Stimulated activated CD8-positive, alpha-beta memory T cell treated with anti-CD3 and anti-CD28 coated beads, Interleukin-15, amount 100 ng/mL, for 24 hours (primary cell): ENCODE data around the gene SESTD1.
"Not testable (repeated sequence)": the region's sequence is repeated elsewhere in the genome, so short reads cannot be mapped to it uniquely, and the experiment has no call there.

Source experiments
- DNase-seq: peaks from one replicate; pipeline ENCODE4 v3.0.0-alpha.2; 2020; ENCODE audit warnings: low read depth

SESTD1 gene

DNA sequence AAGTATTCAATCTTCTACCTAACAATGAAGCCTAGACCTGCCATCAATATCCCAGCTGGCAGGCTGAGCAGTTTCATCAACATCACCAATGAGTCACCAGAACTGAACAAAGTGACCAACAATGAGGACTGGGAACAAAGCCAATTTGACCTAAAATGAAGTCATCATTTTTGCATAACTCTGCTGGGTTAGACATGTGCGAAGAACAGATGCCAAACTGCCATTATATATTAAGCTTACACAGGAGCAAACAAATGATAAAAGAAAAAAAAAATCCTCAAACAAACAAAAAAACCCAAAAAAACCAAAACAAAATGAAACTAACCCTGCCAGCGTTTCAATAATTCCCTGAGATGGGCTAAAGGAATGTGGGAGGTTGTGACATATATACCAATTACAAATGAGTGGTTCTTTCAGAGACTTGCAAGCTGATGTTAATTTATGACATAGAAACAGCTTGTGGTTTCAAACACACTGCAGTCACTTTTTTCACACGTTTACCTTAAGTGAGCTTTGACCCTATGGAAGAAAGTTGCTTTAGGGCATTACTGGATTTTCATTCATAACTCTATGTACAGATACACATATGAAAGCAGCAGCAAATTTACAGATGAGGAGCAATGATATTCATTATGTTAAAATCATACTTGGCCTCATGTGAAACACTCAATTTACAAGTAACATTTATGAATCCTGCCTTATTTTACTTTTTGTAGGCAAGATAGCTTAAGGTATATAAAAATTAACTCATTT lies 157.8 kb downstream of the SESTD1 start:
- DNase-seq, result no peak

GRCh38 chr2:179106342-179106675 lies 158.3 kb downstream of the SESTD1 start:
- DNase-seq, result no peak

- DNase-seq, result no peak
Observed at GRCh38 chr2:179104736-179105135, 159.9 kb downstream of the SESTD1 start.

DNA sequence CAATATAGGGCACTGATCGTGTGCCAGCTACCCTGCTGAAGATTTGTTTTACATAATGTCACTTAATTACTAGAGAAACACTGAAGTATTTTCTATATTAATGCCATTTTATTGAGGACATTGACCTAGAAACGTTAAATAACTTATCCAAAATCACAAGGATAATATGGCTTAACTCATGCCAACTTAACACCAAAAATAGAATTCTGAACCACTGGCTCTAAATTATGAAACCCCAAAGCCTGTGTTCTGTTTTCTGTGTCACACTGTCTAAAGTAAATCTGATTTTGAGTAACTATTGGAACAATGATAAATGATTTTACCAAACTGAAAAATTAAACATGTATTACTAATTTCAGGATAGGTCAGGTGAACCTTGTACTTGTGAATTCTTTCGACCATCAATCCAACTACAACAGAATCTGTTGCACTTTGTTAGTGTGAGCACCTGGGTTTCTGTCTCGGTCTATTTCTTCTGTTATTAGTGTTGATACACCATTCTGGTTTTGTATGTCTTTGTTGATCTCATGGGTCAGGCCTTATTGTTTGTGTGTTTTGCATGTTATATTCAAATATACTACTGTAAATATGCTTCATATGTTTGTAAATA lies 166.4 kb downstream of the SESTD1 start:
- DNase-seq, result no peak

- DNase-seq, result no peak
Observed at GRCh38 chr2:179097131-179097530, 167.5 kb downstream of the SESTD1 start.

GRCh38 chr2:179096090-179096489 lies 168.5 kb downstream of the SESTD1 start:
- no peak for DNase-seq

- not testable (repeated sequence) for DNase-seq
Observed at GRCh38 chr2:179092912-179093311, 171.7 kb downstream of the SESTD1 start.

- no peak for DNase-seq
Observed at GRCh38 chr2:179082697-179083096, 181.9 kb downstream of the SESTD1 start.

GRCh38 chr2:179081954-179082353 lies 182.7 kb downstream of the SESTD1 start:
- DNase-seq, result no peak

DNA sequence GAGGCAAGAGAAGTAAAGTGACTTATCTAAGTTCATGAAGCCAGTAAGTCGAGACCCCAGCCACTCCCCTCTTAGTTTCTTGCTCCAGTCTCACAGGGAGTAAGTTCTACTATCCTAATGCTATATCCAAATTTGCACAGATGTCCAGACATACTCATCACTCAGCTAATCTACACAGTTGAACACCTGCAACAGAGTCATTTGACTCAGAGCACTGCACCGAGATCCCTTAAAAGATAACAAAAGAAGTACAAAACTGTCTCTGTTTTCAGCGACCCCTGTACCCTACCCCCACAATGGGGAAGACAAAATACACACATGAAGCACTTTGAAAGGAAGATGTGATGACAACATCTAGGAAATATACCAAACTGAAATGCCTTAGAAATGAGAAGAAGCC lies 192.1 kb downstream of the SESTD1 start:
- DNase-seq, result no peak

- no peak for DNase-seq
Observed at GRCh38 chr2:179071810-179072355, 192.7 kb downstream of the SESTD1 start.

GRCh38 chr2:179070895-179071294 lies 193.7 kb downstream of the SESTD1 start:
- no peak for DNase-seq

- no peak for DNase-seq
Observed at GRCh38 chr2:179069685-179070084, 194.9 kb downstream of the SESTD1 start.

DNA sequence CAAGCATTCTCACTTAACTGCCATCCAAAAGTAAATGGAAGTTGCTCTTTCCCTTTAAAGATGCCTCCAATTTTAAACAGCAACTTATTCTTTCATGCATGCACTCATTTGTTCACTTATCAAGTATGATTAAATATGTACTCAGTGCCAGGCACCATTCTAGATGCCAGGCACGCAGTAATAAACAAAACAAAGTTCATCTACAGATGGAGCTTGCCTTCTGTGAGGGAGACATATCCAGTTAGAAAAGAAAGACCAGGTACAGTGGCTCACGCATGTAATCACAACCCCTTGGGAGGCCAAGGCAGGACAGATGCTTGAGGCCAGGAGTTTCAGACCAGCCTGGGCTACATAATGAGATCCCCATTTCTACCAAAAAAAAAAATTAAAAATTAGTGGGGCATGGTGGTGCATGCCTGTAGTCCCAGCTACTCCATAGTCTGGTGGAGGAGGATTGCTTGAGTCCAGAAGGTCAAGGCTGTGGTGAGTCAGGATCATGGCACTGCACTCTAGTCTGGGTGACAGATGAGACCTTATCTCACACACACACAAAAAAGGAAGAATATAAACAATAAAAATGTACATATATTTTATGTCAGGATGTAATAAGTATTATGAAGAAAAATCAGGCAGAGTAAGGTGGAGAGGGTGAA lies 195.5 kb downstream of the SESTD1 start:
- DNase-seq, result no peak

GRCh38 chr2:179059026-179059700 lies 205.5 kb downstream of the SESTD1 start:
- DNase-seq, result no peak

- no peak for DNase-seq
Observed at GRCh38 chr2:179057737-179058136, 206.9 kb downstream of the SESTD1 start.

DNA sequence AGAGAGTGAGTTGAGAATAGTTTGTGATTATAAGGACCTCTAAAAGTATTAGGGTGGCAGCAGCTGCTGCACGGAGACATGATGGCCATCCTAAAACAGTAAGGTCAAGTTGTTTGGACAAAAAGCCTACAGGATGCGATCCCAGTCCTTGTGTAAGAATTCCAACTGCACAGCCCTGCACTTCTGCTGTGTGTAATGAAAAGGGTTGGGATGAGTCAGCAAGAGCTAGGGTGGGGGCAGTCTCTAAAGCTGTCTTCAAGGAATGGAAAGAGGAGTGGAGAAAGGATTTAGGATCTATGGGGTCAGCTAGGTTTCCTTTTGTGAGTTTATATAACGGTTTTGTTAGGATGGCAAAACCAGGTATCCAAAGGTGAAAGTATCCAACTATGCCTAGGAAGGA lies 211.1 kb downstream of the SESTD1 start:
- DNase-seq, result not testable (repeated sequence)
